ENCODE measurements around the gene CDKAL1. TPM values are rescaled to one million over a fixed set of nuclear protein-coding genes. Genes with fewer than 3 reads are reported as not detected.

Gene CDKAL1
- total RNA-seq, 3 donors from 2014 or later, result 13.0 to 27.2 (median 18.0) TPM

- no peak overlapping the region for H3K4me3 ChIP-seq
- no peaks in the 10 kb centered on the region for H3K4me1 ChIP-seq
- H3K9me3 ChIP-seq, result no peaks in the 10 kb centered on the region
- no peak for DNase-seq (ENCODE audit: low spot score in 2 of 2)
- H3K27ac ChIP-seq, result no peak overlapping the region
- no peak for TF ChIP-seq CTCF (IDR thresholded peaks at IDR 0.05)
- no peak for TF ChIP-seq POLR2AphosphoS5 (IDR thresholded peaks at IDR 0.05)
- TF ChIP-seq POLR2A (IDR thresholded peaks at IDR 0.05), result no peak
- no peaks in the 10 kb centered on the region for H3K36me3 ChIP-seq
- intact Hi-C loops (cut with DNase I; ENCODE audit: low total_unique reads), result no loop called here
- H3K27me3 ChIP-seq, result no peaks in the 10 kb centered on the region
These were observed 140.4 kb downstream of the CDKAL1 start for GRCh38 chr6:20674664-20675063.

GRCh38 chr6:20678831-20679352 is 144.6 kb downstream of the CDKAL1 start:
- intact Hi-C loops (cut with DNase I; ENCODE audit: low total_unique reads), result no loop called here
- Histone ChIP-seq H3K4me1 (peaks cover 0 to 6% of the 10 kb centered on the region in 2 donors), H3K27ac (peak overlapping the region; percentile 26 to 31), H3K36me3 (no peaks in the 10 kb centered on the region), H3K9me3 (no peaks in the 10 kb centered on the region), H3K4me3 (no peak overlapping the region), H3K27me3 (no peaks in the 10 kb centered on the region)
- no peak for DNase-seq (ENCODE audit: low spot score in 2 of 2)
- TF ChIP-seq POLR2A (IDR thresholded peaks at IDR 0.05), result no peak
- TF ChIP-seq POLR2AphosphoS5 (IDR thresholded peaks at IDR 0.05), result no peak
- TF ChIP-seq CTCF (IDR thresholded peaks at IDR 0.05), result no peak

DNA sequence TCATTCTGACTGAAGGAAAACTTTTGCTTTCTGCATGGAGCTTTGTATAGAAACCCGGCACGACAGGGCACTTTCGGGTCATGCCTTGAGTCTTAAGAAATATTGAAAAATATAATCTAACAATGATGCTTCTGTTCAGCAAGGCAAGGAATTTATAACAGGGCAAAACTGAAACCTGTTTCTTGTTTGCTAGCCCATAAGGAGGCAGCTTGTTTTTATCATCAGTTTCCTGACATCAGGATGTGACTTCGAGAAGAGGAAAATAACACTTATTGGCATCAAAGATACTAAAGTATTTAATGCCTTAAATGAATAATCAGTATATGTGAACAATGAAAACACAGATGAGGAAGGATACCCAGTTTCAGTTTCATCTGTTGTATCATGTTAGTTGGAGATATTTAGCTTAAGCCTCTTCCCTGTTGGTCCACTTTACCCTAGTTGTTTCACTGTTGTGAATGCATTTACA is 146.5 kb downstream of the CDKAL1 start:
- no peaks in the 10 kb centered on the region for H3K9me3 ChIP-seq
- H3K4me3 ChIP-seq, result peak overlapping the region in 1 of 3 donors; percentile 39
- peaks cover 0 to 6% of the 10 kb centered on the region in 2 donors for H3K4me1 ChIP-seq
- H3K27me3 ChIP-seq, result no peaks in the 10 kb centered on the region
- no peaks in the 10 kb centered on the region for H3K36me3 ChIP-seq
- intact Hi-C loops (cut with DNase I; ENCODE audit: low total_unique reads), result no loop called here
- peak overlapping the region; percentile 61 to 84 for H3K27ac ChIP-seq
- DNase-seq (ENCODE audit: low spot score in 2 of 2), result no peak
- TF ChIP-seq POLR2AphosphoS5 (IDR thresholded peaks at IDR 0.05) (no peak), POLR2A (IDR thresholded peaks at IDR 0.05) (no peak), CTCF (IDR thresholded peaks at IDR 0.05) (no peak)

DNA sequence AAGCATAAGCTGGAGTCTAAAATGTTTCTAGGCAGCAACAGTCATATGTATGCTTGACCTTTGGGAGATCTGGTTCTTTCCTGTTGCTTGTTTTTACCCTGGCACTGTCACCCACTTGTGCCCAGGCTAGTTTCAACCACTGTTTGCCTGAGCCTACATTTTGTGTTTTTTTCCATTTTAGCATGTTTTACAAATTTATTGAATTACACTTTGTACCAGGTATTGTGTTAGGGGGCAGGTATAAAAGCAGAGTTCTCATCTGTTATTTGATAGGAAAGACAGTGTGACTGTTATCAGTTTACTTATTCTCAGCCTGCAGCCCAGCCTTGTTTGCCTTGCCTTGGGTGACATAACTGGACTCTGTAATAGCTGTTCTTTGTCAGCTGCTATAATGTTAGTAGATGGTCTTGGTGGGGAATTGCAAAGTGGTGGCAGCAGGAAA is 147.0 kb downstream of the CDKAL1 start:
- Histone ChIP-seq H3K4me3 (peak overlapping the region in 1 of 3 donors; percentile 39), H3K27ac (peak overlapping the region; percentile 61 to 84), H3K9me3 (no peaks in the 10 kb centered on the region), H3K4me1 (peaks cover 0 to 6% of the 10 kb centered on the region in 2 donors), H3K36me3 (no peaks in the 10 kb centered on the region), H3K27me3 (no peaks in the 10 kb centered on the region)
- TF ChIP-seq POLR2A (IDR thresholded peaks at IDR 0.05), result no peak
- no peak for TF ChIP-seq CTCF (IDR thresholded peaks at IDR 0.05)
- no peak for TF ChIP-seq POLR2AphosphoS5 (IDR thresholded peaks at IDR 0.05)
- no peak for DNase-seq (ENCODE audit: low spot score in 2 of 2)
- intact Hi-C loops (cut with DNase I; ENCODE audit: low total_unique reads), result no loop called here

DNA sequence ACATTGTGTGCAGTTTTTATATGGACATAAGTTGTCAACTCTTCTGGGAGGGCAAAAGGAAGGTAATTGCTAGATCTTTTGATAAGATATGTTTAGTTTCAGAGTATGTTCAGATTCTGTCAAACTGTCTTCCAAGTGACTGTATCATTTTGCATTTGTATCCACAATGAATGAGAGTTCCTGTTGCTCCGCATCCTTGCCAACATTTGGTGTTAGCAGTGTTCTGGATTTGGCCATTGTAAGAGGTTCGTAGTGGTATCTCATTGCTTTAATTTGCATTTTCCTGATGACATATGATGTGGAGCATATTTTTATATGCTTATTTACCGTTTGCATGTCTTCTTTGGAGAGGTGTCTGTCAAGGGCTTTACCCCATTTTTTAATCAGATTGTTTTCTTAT is 150.2 kb downstream of the CDKAL1 start:
- no peak for TF ChIP-seq POLR2A (IDR thresholded peaks at IDR 0.05)
- no peak for TF ChIP-seq POLR2AphosphoS5 (IDR thresholded peaks at IDR 0.05)
- no peak for TF ChIP-seq CTCF (IDR thresholded peaks at IDR 0.05)
- intact Hi-C loops (cut with DNase I; ENCODE audit: low total_unique reads), result no loop called here

More for the DNA sequence above, 150.2 kb downstream of the CDKAL1 start:
- Histone ChIP-seq H3K27me3 (no peaks in the 10 kb centered on the region), H3K4me3 (no peak overlapping the region), H3K9me3 (no peaks in the 10 kb centered on the region), H3K27ac (no peak overlapping the region), H3K36me3 (no peaks in the 10 kb centered on the region), H3K4me1 (peaks cover 0 to 6% of the 10 kb centered on the region in 2 donors)
- DNase-seq (ENCODE audit: low spot score in 2 of 2), result no peak
